Thoracic aorta (tissue), 2 donors: ENCODE measurements around the gene ECE2. TPM values are rescaled to one million over a fixed set of nuclear protein-coding genes. Genes with fewer than 3 reads are reported as not detected.

ENCODE experiments used
- ATAC-seq: fragments of 150-250 bp; one replicate; pipeline ENCODE4 v1.8.0; 2017; ENCODE audit warnings: low read depth; ENCODE audit not compliant: insufficient number of reproducible peaks, low FRiP score
- DNase-seq: peaks from one replicate; pipeline ENCODE4 v3.0.0-alpha.2; 2020; ENCODE audit warnings: low spot score
- H3K27ac ChIP-seq, 2 donors: fragments of 200-600 bp; sonication (generic); 1 replicate in 1 of 2; 2 replicates in 1 of 2; pipeline ENCODE4 v1.5.1; 2016; ENCODE audit warnings: mild to moderate bottlenecking in 2 of 2, moderate library complexity in 2 of 2
- H3K27me3 ChIP-seq: fragments of 200-600 bp; sonication (generic); replicated peaks from 2 replicates; pipeline ENCODE4 v1.6.0; 2016; ENCODE audit warnings: mild to moderate bottlenecking; ENCODE audit not compliant: insufficient read depth
- H3K36me3 ChIP-seq: fragments of 200-600 bp; sonication (generic); one replicate; pipeline ENCODE4 v1.5.1; 2016
- H3K4me1 ChIP-seq, 2 donors: fragments of 200-600 bp; sonication (generic); 1 replicate in 1 of 2; 2 replicates in 1 of 2; pipeline versions ENCODE4 v1.5.1 to v1.6.0; 2016; ENCODE audit warnings: low read depth in 2 of 2, mild to moderate bottlenecking in 1 of 2; ENCODE audit not compliant: control insufficient read depth in 1 of 2
- H3K4me3 ChIP-seq: fragments of 200-600 bp; sonication (generic); 2 replicates; pipeline ENCODE4 v1.5.1; 2016; ENCODE audit warnings: mild to moderate bottlenecking
- H3K9me3 ChIP-seq: fragments of 200-600 bp; sonication (generic); 2 replicates; pipeline ENCODE4 v1.5.1; 2016
- total RNA-seq, 2 donors: library from RNA; depleted of rRNA; stranded (reverse); fragments of >200 nt; gene quantifications; one replicate each; pipeline versions ENCODE4 v1.1.0 to v1.2.3, GENCODE V29; 2016
- TF ChIP-seq, protein P1 (sequence below): fragments of 200-600 bp; sonication (generic); IDR thresholded peaks from one replicate; pipeline ENCODE4 v1.5.1; 2019; ENCODE audit warnings: antibody characterized with exemption

Gene ECE2
- total RNA-seq, 2 donors from 2014 or later = not detected

DNA sequence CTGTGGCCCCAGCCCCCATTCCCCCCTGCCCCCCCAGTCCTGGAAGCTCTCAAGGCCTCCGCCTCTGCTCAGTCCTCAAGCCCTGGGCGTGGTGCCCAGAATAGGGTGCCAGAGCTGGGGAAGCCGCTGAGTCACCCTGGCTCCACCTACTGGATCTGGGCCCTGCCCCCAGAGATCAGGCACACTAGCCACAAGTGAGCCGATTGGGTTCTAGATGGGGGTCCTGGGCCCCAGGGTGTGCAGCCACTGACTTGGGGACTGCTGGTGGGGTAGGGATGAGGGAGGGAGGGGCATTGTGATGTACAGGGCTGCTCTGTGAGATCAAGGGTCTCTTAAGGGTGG lies 44.3 kb downstream of the ECE2 start:
- peak overlapping the region; percentile 63 to 96 for H3K27ac ChIP-seq
- ATAC-seq (peak; percentile 82), DNase-seq (peak; percentile 90)
- H3K9me3 ChIP-seq = no peaks in the 10 kb centered on the region
- TF ChIP-seq, protein P1, sequence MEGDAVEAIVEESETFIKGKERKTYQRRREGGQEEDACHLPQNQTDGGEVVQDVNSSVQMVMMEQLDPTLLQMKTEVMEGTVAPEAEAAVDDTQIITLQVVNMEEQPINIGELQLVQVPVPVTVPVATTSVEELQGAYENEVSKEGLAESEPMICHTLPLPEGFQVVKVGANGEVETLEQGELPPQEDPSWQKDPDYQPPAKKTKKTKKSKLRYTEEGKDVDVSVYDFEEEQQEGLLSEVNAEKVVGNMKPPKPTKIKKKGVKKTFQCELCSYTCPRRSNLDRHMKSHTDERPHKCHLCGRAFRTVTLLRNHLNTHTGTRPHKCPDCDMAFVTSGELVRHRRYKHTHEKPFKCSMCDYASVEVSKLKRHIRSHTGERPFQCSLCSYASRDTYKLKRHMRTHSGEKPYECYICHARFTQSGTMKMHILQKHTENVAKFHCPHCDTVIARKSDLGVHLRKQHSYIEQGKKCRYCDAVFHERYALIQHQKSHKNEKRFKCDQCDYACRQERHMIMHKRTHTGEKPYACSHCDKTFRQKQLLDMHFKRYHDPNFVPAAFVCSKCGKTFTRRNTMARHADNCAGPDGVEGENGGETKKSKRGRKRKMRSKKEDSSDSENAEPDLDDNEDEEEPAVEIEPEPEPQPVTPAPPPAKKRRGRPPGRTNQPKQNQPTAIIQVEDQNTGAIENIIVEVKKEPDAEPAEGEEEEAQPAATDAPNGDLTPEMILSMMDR = no peak
- H3K4me1 ChIP-seq = peaks cover 48 to 62% of the 10 kb centered on the region in 2 donors
- H3K27me3 ChIP-seq = no peaks in the 10 kb centered on the region
- H3K36me3 ChIP-seq = peaks cover 46% of the 10 kb centered on the region
- H3K4me3 ChIP-seq = peak overlapping the region; percentile 65

DNA sequence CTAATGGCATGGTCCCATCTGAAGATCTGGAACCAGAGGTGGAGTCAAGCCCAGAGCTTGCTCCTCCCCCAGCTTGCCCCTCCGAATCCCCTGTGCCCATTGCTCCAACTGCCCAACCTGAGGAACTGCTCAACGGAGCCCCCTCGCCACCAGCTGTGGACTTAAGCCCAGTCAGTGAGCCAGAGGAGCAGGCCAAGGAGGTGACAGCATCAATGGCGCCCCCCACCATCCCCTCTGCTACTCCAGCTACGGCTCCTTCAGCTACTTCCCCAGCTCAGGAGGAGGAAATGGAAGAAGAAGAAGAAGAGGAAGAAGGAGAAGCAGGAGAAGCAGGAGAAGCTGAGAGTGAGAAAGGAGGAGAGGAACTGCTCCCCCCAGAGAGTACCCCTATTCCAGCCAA lies 45.8 kb downstream of the ECE2 start:
- peak overlapping the region in 1 of 2 donors; percentile 50 for H3K27ac ChIP-seq
- no peaks in the 10 kb centered on the region for H3K9me3 ChIP-seq
- peaks cover 62% of the 10 kb centered on the region for H3K36me3 ChIP-seq
- ATAC-seq (no peak), DNase-seq (no peak)
- no peaks in the 10 kb centered on the region for H3K27me3 ChIP-seq
- no peak overlapping the region for H3K4me3 ChIP-seq
- TF ChIP-seq, protein P1 = no peak
- H3K4me1 ChIP-seq = peaks cover 38 to 51% of the 10 kb centered on the region in 2 donors

DNA sequence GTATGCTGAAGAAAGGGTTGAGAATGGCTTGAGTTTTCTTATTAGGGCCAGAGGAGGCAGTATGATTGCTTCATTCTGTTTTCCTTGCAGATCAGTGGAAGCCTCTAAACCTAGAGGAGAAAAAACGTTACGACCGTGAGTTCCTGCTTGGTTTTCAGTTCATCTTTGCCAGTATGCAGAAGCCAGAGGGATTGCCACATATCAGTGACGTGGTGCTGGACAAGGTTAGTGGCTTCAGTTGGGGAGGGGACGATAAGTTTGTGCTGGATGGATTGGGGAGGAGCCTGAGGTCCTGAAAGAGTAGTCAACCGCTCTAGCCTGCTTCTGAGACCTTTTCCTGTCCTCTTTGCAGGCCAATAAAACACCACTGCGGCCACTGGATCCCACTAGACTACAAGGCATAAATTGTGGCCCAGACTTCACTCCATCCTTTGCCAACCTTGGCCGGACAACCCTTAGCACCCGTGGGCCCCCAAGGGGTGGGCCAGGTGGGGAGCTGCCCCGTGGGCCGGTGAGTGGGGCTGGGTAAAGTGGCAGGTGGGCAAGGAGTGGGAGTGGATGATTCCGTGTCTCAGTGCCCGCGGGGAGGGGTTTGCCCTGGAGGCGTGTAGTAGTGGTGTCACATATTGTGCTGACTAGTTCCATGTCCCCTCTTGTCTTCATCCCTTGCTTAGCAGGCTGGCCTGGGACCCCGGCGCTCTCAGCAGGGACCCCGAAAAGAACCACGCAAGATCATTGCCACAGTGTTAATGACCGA lies 47.1 kb downstream of the ECE2 start:
- Histone ChIP-seq H3K4me3 (no peak overlapping the region), H3K9me3 (no peaks in the 10 kb centered on the region), H3K4me1 (peaks cover 26 to 38% of the 10 kb centered on the region in 2 donors), H3K36me3 (peaks cover 75% of the 10 kb centered on the region), H3K27ac (no peak overlapping the region), H3K27me3 (no peaks in the 10 kb centered on the region)
- ATAC-seq = no peak
- TF ChIP-seq, protein P1 = no peak
- no peak for DNase-seq

DNA sequence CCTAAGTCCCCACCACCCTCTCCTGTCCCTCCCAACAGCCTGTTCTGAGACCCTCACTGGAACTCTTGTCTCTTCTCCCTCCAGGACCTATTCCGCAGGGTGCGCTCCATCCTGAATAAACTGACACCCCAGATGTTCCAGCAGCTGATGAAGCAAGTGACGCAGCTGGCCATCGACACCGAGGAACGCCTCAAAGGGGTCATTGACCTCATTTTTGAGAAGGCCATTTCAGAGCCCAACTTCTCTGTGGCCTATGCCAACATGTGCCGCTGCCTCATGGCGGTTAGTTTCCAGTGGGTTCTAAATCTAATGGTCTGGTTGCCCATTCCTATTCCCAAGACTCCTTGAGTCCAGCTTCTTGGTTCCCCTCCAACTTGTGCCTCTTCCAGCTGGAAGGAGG lies 47.9 kb downstream of the ECE2 start:
- H3K27ac ChIP-seq = no peak overlapping the region
- peaks cover 83% of the 10 kb centered on the region for H3K36me3 ChIP-seq
- H3K9me3 ChIP-seq = no peaks in the 10 kb centered on the region
- H3K4me3 ChIP-seq = no peak overlapping the region
- DNase-seq = no peak
- TF ChIP-seq, protein P1 = no peak
- H3K27me3 ChIP-seq = no peaks in the 10 kb centered on the region
- ATAC-seq = no peak
- H3K4me1 ChIP-seq = peaks cover 18 to 30% of the 10 kb centered on the region in 2 donors

DNA sequence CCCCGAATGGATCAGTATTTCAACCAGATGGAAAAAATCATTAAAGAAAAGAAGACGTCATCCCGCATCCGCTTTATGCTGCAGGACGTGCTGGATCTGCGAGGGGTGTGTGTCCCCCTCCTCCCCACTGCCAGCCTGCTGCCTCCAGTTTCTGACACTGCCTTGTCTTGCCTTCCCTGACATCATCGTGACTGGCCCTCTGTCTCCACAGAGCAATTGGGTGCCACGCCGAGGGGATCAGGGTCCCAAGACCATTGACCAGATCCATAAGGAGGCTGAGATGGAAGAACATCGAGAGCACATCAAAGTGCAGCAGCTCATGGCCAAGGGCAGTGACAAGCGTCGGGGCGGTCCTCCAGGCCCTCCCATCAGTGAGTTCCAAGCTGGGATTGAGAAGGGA lies 49.4 kb downstream of the ECE2 start:
- DNase-seq (no peak), ATAC-seq (no peak)
- no peaks in the 10 kb centered on the region for H3K27me3 ChIP-seq
- H3K9me3 ChIP-seq = no peaks in the 10 kb centered on the region
- peaks cover 98% of the 10 kb centered on the region for H3K36me3 ChIP-seq
- TF ChIP-seq, protein P1 = no peak
- H3K4me3 ChIP-seq = no peak overlapping the region
- peaks cover 6 to 17% of the 10 kb centered on the region in 2 donors for H3K4me1 ChIP-seq
- H3K27ac ChIP-seq = no peak overlapping the region
